ENCODE measurements around the gene SOX11. TPM values are rescaled to one million over a fixed set of nuclear protein-coding genes. Genes with fewer than 3 reads are reported as not detected.

SOX11 gene
- total RNA-seq, 4 donors from 2014 or later = not detected

DNA sequence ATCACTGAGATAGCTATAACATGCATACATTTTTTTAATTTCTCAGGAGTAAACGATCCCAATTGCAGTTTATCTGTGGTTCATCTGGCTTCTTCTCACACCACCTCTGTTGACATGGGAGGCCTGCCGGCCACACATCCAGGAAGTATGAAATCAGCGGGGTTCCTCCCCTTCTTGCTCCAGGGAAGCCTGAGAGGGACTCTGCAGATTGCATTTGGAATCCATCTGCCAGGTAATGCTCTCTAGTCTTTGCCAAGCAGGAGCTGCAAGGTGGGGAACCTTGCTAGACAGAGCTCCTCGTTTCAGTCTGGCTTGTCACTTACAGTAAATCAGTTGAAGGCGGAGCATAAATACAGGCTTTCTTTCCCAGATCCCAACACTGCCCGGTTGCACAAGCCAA lies 49.9 kb downstream of the SOX11 start:
- no peak for TF ChIP-seq CTCF (IDR thresholded peaks at IDR 0.05)
- DNase-seq (ENCODE audit: low spot score) (no peak), ATAC-seq (ENCODE audit: low FRiP score) (no peak)

DNA sequence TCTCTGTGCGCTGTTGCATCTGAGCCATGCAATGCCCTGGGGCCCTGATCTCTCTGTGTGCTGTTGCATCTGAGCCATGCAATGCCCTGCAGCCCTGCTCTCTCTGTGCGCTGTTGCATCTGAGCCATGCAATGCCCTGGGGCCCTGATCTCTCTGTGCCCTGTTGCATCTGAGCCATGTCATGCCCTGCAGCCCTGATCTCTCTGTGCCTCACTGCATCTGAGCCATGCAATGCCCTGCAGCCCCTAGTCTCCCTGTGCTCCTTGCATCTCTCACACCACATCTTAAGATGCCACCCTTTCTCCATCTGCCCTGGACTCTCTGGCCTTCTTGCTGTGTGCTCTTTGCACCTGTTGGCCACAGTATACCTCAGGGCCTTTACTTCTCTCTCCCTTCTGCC lies 56.2 kb downstream of the SOX11 start:
- no peak for DNase-seq (ENCODE audit: low spot score)
- ATAC-seq (ENCODE audit: low FRiP score) = no peak

DNA sequence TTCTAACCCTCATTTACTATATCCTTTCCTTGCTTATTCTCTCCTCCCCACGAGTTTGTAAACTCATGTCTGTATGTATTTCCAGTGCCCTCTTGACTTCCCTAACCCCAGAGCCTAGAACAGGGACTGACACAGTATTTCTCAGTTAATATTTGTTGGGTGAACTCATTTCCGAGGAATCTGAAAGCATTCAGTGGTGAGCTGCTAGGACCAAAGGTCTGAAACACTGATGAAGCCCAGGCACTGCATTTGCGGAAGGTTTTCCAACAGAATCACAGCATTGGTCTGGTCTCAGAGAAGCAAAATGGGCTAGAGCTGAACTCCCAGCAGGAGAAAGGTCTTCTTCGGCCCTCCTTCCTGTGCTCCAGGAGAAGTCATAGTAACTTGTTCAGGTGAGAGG lies 56.8 kb downstream of the SOX11 start:
- TF ChIP-seq CTCF (IDR thresholded peaks at IDR 0.05) = no peak
- DNase-seq (ENCODE audit: low spot score) (no peak), ATAC-seq (ENCODE audit: low FRiP score) (no peak)

More for the DNA sequence above, 56.2 kb downstream of the SOX11 start:
- TF ChIP-seq CTCF (IDR thresholded peaks at IDR 0.05) = no peak

- no peak for DNase-seq (ENCODE audit: low spot score)
- no peak for ATAC-seq (ENCODE audit: low FRiP score)
- TF ChIP-seq CTCF (IDR thresholded peaks at IDR 0.05) = no peak
Measured at GRCh38 chr2:5749347-5749746, 57.2 kb downstream of the SOX11 start.
